Transverse colon (tissue), 4 donors: ENCODE data around the gene TOR1AIP2. TPM values are rescaled to one million over a fixed set of nuclear protein-coding genes. Genes with fewer than 3 reads are reported as not detected.

ENCODE experiments used
- DNase-seq: peaks from one replicate; pipeline ENCODE4 v3.0.0-alpha.2; 2019
- H3K27ac ChIP-seq, 4 donors: fragments of 200-600 bp; sonication (generic); 2 replicates each; pipeline ENCODE4 v1.5.1; 2016 to 2018; ENCODE audit warnings: inconsistent platforms in 4 of 4
- H3K27me3 ChIP-seq: fragments of 200-600 bp; sonication (generic); 2 replicates; pipeline ENCODE4 v1.5.1; 2017; ENCODE audit warnings: inconsistent platforms
- H3K36me3 ChIP-seq, 4 donors: fragments of 200-600 bp; sonication (generic); 2 replicates each; pipeline ENCODE4 v1.5.1; 2017 to 2019; ENCODE audit warnings: inconsistent platforms in 4 of 4
- H3K4me1 ChIP-seq, 4 donors: fragments of 200-600 bp; sonication (generic); 2 replicates each; pipeline ENCODE4 v1.5.1; 2017 to 2020; ENCODE audit warnings: inconsistent platforms in 4 of 4
- H3K4me3 ChIP-seq, 4 donors: fragments of 200-600 bp; sonication (generic); 1 replicate in 1 of 4; 2 replicates in 3 of 4; pipeline versions ENCODE4 v1.5.1 to v1.6.1; 2017 to 2019; ENCODE audit warnings: inconsistent platforms in 4 of 4
- H3K9me3 ChIP-seq, 2 donors: fragments of 200-600 bp; sonication (generic); 2 replicates each; pipeline ENCODE4 v1.5.1; 2017 to 2019; ENCODE audit warnings: inconsistent platforms in 2 of 2
- CTCF ChIP-seq, 5 experiments: fragments of 200-600 bp in 3 of 5; fragments of 450-650 bp in 2 of 5; sonication (generic) in 3 of 5; IDR thresholded peaks; 1 replicate in 2 of 5; 2 replicates in 3 of 5; pipeline ENCODE4 v1.5.1; 2016 to 2017; ENCODE audit warnings: antibody characterized with exemption in 5 of 5, inconsistent platforms in 3 of 5, mild to moderate bottlenecking in 2 of 5, moderate library complexity in 1 of 5
- EP300 ChIP-seq: sonication (generic); formaldehyde crosslinking; IDR thresholded peaks from one replicate; pipeline ENCODE4 v1.6.1; 2017; ENCODE audit warnings: antibody characterized with exemption, low read depth
- POLR2A ChIP-seq: fragments of 450-650 bp; IDR thresholded peaks from one replicate; pipeline ENCODE4 v1.6.1; 2016; ENCODE audit warnings: antibody characterized with exemption, mild to moderate bottlenecking, moderate library complexity
- POLR2AphosphoS5 ChIP-seq, 3 donors: sonication (generic); formaldehyde crosslinking; IDR thresholded peaks; one replicate each; pipeline ENCODE4 v1.6.1; 2016; ENCODE audit warnings: antibody characterized with exemption in 3 of 3
- WGBS, 2 donors: methylation state at CpG; one replicate each; pipeline ENCODE4 v1.1.5; 2018; ENCODE audit warnings: low coverage in 1 of 2; 5-methylcytosine and 5-hydroxymethylcytosine counted together
- in situ Hi-C, 4 donors: fragments of 200-750 bp; cut with MboI; loops; one replicate each; pipeline versions ENCODE4 v1.15.0 to v1.15.1; 2017; ENCODE audit warnings: low sequenced_read_pairs in 3 of 4, low pct_ligation_motif_present in 1 of 4, low pct_unique_long_range_greater_than_20kb in 1 of 4
- intact Hi-C: fragments of 100-400 bp; cut with DNase I; formaldehyde crosslinking; loops from one replicate; pipeline ENCODE4 v1.15.1; 2023; ENCODE audit warnings: low total_unique reads
- total RNA-seq, 4 donors: library from RNA; depleted of rRNA; stranded (reverse); fragments of >200 nt; gene quantifications; one replicate each; pipeline ENCODE4 v1.1.0, GENCODE V29; 2016

Gene TOR1AIP2
- total RNA-seq, 4 donors from 2014 or later: 46.0 to 107 (median 75.5) TPM

DNA sequence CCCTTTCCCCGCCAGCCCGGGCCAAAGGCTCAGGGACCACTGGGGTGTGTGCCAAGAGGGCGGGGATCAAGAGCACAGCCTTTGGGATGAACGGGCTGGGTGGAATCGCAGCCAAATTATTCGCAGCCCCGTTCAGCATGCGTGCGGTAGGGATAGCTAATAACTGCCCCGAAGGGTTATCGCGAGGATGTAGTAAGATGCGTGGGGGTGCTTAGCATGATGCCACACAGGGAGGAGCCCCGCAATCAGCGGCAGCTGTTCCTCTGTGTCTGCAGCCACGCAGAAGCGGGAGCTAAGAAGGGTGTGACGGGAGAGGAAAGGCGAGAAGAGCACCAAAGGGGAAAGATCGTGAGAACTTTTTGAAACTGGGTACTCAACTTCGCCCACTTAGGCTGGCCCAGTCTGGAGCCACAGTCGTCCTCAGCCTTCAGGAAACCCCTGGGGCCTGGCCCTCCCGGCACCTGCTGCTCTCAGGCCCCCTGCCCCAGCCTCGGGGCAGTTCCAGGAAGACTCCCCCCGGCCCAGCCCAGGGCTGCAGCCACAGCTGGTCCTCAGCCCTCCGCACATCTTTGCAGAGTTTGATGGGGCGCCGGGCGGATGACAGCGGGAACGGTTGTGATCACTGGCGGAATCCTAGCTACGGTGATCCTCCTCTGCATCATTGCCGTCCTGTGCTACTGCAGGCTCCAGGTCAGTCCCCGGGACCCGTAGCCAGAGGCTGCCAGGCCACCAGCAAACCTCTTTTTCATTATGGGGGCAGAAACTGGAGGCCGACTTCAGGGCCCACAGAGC lies 64.9 kb downstream of the TOR1AIP2 start:
- H3K27me3 ChIP-seq: no peaks in the 10 kb centered on the region
- H3K4me3 ChIP-seq: no peak overlapping the region
- DNase-seq: no peak
- in situ Hi-C loops: loop anchor here in 1 of 4 donors (5.0 kb wide), 1 partner anchor 105 kb away; no protein-coding TSS in a partner anchor
- 87% methylated on average over 37 of the region's 37 CpGs; no CpG with 5 or more reads in 1 of the 2 donors for WGBS, 2 donors
- H3K9me3 ChIP-seq: no peaks in the 10 kb centered on the region
- no peaks in the 10 kb centered on the region for H3K36me3 ChIP-seq
- TF ChIP-seq POLR2AphosphoS5 (IDR thresholded peaks at IDR 0.05): no peak
- TF ChIP-seq EP300: no peak
- no peak for TF ChIP-seq POLR2A
- no peak for TF ChIP-seq CTCF (IDR thresholded peaks at IDR 0.05)
- H3K4me1 ChIP-seq: peaks cover 0 to 16% (median 9%) of the 10 kb centered on the region in 4 donors
- no peak overlapping the region for H3K27ac ChIP-seq
- intact Hi-C loops: no loop called here

DNA sequence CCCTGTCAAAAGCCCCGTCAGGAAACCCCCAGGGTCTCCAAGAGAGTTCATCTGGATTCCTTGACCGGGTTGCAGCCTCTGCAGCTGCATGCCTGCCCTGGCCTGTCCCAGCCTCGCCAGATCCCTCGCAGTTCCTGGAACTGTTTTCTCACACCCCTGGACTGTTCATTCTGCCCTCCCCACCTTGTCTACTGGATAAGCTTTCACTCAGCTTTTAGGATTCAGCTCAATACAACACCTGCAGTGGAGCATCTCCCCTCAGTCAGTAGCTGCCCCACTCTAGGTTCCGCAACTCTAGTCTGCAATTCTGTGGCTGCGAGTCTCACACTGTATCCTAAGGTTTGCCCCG lies 67.3 kb downstream of the TOR1AIP2 start:
- in situ Hi-C loops (loop anchor here in 1 of 4 donors (5.0 kb wide), 1 partner anchor 103 kb away; no protein-coding TSS in a partner anchor), intact Hi-C loops (loop anchor here (1.0 kb wide), 1 partner anchor 103 kb away; no protein-coding TSS in a partner anchor)
- Histone ChIP-seq H3K36me3 (no peaks in the 10 kb centered on the region), H3K4me1 (peaks cover 0 to 9% (median 7%) of the 10 kb centered on the region in 4 donors), H3K27me3 (no peaks in the 10 kb centered on the region), H3K27ac (no peak overlapping the region), H3K4me3 (no peak overlapping the region), H3K9me3 (no peaks in the 10 kb centered on the region)
- WGBS, 2 donors: 40 to 81% methylated on average over 1 to 7 of the region's 7 CpGs
- no peak for DNase-seq
- no peak for TF ChIP-seq POLR2AphosphoS5 (IDR thresholded peaks at IDR 0.05)
- no peak for TF ChIP-seq POLR2A
- TF ChIP-seq EP300: no peak
- TF ChIP-seq CTCF (IDR thresholded peaks at IDR 0.05): no peak

GRCh38 chr1:179809506-179810366 lies 67.9 kb downstream of the TOR1AIP2 start:
- no peak overlapping the region for H3K4me3 ChIP-seq
- H3K4me1 ChIP-seq: peaks cover 0 to 7% (median 4%) of the 10 kb centered on the region in 4 donors
- 39% methylated on average over 13 of the region's 14 CpGs; no CpG with 5 or more reads in 1 of the 2 donors for WGBS, 2 donors
- H3K36me3 ChIP-seq: no peaks in the 10 kb centered on the region
- H3K27me3 ChIP-seq: no peaks in the 10 kb centered on the region
- in situ Hi-C loops (loop anchor here (5.0 to 10.0 kb wide), 2 partner anchors 95 to 102 kb away; no protein-coding TSS in a partner anchor), intact Hi-C loops (loop anchor here (1.0 kb wide), 1 partner anchor 102 kb away; no protein-coding TSS in a partner anchor)
- DNase-seq: peak; percentile 59
- no peaks in the 10 kb centered on the region for H3K9me3 ChIP-seq
- no peak for TF ChIP-seq EP300
- TF ChIP-seq CTCF (IDR thresholded peaks at IDR 0.05): peak; percentile 84 to 90 (median 86)
- H3K27ac ChIP-seq: no peak overlapping the region

DNA sequence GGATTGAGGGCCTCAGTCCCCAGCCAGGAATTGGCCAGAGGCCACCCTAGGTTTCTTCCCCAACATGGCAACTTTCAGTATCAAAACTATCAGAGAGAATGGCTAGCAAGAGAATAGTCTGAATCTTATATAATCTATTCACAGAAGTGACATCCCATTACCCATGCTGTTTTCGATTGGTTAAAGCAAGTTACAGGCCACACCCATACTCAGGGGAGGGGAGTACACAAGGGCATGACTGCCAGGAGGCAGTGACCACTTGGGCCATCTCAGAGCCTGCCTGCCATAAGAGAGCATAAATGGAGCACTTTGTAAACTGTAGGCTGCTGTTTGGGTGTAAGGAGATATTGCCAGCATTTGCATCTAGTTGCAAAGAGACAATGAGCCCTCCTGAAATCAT lies 69.1 kb downstream of the TOR1AIP2 start:
- no peak overlapping the region for H3K4me3 ChIP-seq
- no peak for TF ChIP-seq POLR2A
- no peak for TF ChIP-seq CTCF (IDR thresholded peaks at IDR 0.05)
- TF ChIP-seq POLR2AphosphoS5 (IDR thresholded peaks at IDR 0.05): no peak
- TF ChIP-seq EP300: no peak
- no peak for DNase-seq
- intact Hi-C loops: no loop called here
- 50 to 86% methylated on average over 1 of the region's 1 CpG for WGBS, 2 donors
- no peaks in the 10 kb centered on the region for H3K4me1 ChIP-seq
- in situ Hi-C loops: loop anchor here in 3 of 4 donors (10.0 kb wide), 1 partner anchor 94 kb away; no protein-coding TSS in a partner anchor
- no peak overlapping the region for H3K27ac ChIP-seq
- H3K9me3 ChIP-seq: no peaks in the 10 kb centered on the region
- H3K27me3 ChIP-seq: no peaks in the 10 kb centered on the region
- H3K36me3 ChIP-seq: no peaks in the 10 kb centered on the region
